ENCODE measurements around the gene MINDY4B. TPM values are rescaled to one million over a fixed set of nuclear protein-coding genes. Genes with fewer than 3 reads are reported as not detected.

Gene MINDY4B
- total and polyA plus RNA-seq, 2 experiments from 2014 or later, result not detected

GRCh38 chr3:150823277-150823676 is 82.0 kb downstream of the MINDY4B start (continued):
- TF ChIP-seq ZNF462 (CRISPR knock-in tag; IDR thresholded peaks at IDR 0.05), result no peak
- no peak for TF ChIP-seq CREB1 (CRISPR knock-in tag; IDR thresholded peaks at IDR 0.05; ENCODE audit: low read depth)
- TF ChIP-seq ZNF114 (CRISPR knock-in tag; IDR thresholded peaks at IDR 0.05), result no peak
- no peak for TF ChIP-seq EZH2 (IDR thresholded peaks at IDR 0.05; ENCODE audit: low read depth, unreplicated experiment)
- TF ChIP-seq STAT1 (IDR thresholded peaks at IDR 0.05; ENCODE audit: unreplicated experiment), result no peak

- Histone ChIP-seq H3K4me2 (no peak overlapping the region), H3F3A (replicated peaks; ENCODE audit: low read depth) (no peaks in the 10 kb centered on the region), H3K4me3 (no peak overlapping the region), H3K27me3 (ENCODE audit: insufficient read depth) (no peaks in the 10 kb centered on the region), H3K27ac (ENCODE audit: low read depth) (no peak overlapping the region), H4K20me1 (replicated peaks; ENCODE audit: insufficient read depth) (no peaks in the 10 kb centered on the region), H3K9me2 (ENCODE audit: insufficient read depth) (no peaks in the 10 kb centered on the region), H2AFZ (no peak overlapping the region), H3K79me2 (replicated peaks; ENCODE audit: insufficient read depth) (no peaks in the 10 kb centered on the region), H3K4me1 (ENCODE audit: insufficient read depth) (no peaks in the 10 kb centered on the region), H3K36me3 (ENCODE audit: insufficient read depth) (no peaks in the 10 kb centered on the region)
- Mint-ChIP-seq H3K27ac (no peak overlapping the region), H3K9me3 (peaks cover 18% of the 10 kb centered on the region), H3K36me3 (ENCODE audit: low read depth) (peaks cover 11% of the 10 kb centered on the region), H3K4me1 (no peaks in the 10 kb centered on the region), H3K27me3 (ENCODE audit: insufficient read depth, low read depth, poor library complexity) (peaks cover 7% of the 10 kb centered on the region), H3K4me3 (no peak overlapping the region)
- TF ChIP-seq ETS1 (IDR thresholded peaks at IDR 0.05), result no peak
- no peak for TF ChIP-seq ZNF114 (CRISPR knock-in tag; IDR thresholded peaks at IDR 0.05)
- no peak for TF ChIP-seq CREB1 (CRISPR knock-in tag; IDR thresholded peaks at IDR 0.05; ENCODE audit: low read depth)
- no peak for TF ChIP-seq NANOG (IDR thresholded peaks at IDR 0.05; ENCODE audit: borderline replicate concordance)
- TF ChIP-seq REST (IDR thresholded peaks at IDR 0.05; ENCODE audit: unreplicated experiment), result no peak
- no peak for ATAC-seq
- DNase-seq (ENCODE audit: low spot score), result no peak
These were observed 82.6 kb downstream of the MINDY4B start for GRCh38 chr3:150822636-150823035.

All from GM23338 (cell line).